Panc1 (cell line): ENCODE measurements around the gene SRXN1. TPM values are rescaled to one million over a fixed set of nuclear protein-coding genes. Genes with fewer than 3 reads are reported as not detected.

Source experiments
- ATAC-seq: fragments of 200-7000 bp; cut with Tn5 transposase; 2 replicates; pipeline ENCODE4 v1.9.1; 2020; ENCODE audit warnings: mild to moderate bottlenecking, moderate library complexity
- BruUV-seq: library from RNA; stranded (reverse); fragments of 400-500 nt; replicated peaks from 2 replicates; lab custom pipeline; 2021; lab: Mats Ljungman, UMichigan
- CTCF ChIA-PET: fragments of 300-600 bp; sonication (Branson Sonifier 250); formaldehyde crosslinking; loops from one replicate; lab custom pipeline; 2022; ENCODE audit warnings: antibody characterized with exemption; lab: Charles Lee
- POLR2A ChIA-PET: fragments of 300-600 bp; sonication (Branson Sonifier 250); formaldehyde crosslinking; loops from one replicate; lab custom pipeline; 2022; ENCODE audit warnings: antibody characterized with exemption; lab: Charles Lee
- DNase-seq: peaks from one replicate; pipeline ENCODE4 v3.0.0-alpha.2; 2010; ENCODE audit warnings: low read depth, low spot score
- H3K27ac ChIP-seq: 2 replicates; pipeline ENCODE4 v1.5.1; 2011; ENCODE audit warnings: mild to moderate bottlenecking, low read length, inconsistent platforms
- H3K27me3 ChIP-seq: fragments of 200-500 bp; sonication (Bioruptor generic); 2 replicates; pipeline ENCODE4 v1.6.0; 2014; ENCODE audit warnings: low read length, inconsistent platforms; ENCODE audit not compliant: control insufficient read depth, insufficient read depth
- H3K36me3 ChIP-seq: fragments of 200-500 bp; sonication (Bioruptor generic); 2 replicates; pipeline ENCODE4 v1.5.1; 2014; ENCODE audit warnings: inconsistent platforms, mild to moderate bottlenecking, low read length, moderate library complexity; ENCODE audit not compliant: control insufficient read depth, insufficient read depth
- H3K4me1 ChIP-seq: 2 replicates; pipeline ENCODE4 v1.5.1; 2011; ENCODE audit warnings: inconsistent platforms, mild to moderate bottlenecking, low read length, moderate library complexity; ENCODE audit not compliant: control insufficient read depth, insufficient read depth
- H3K4me3 ChIP-seq, 2 experiments: 2 replicates each; pipeline ENCODE4 v1.5.1; 2011 to 2012; ENCODE audit warnings: low read depth in 2 of 2, low read length in 2 of 2, mild to moderate bottlenecking in 2 of 2, inconsistent platforms in 1 of 2, moderate library complexity in 1 of 2
- H3K9me3 ChIP-seq: fragments of 200-500 bp; sonication (Bioruptor generic); 2 replicates; pipeline ENCODE4 v1.5.1; 2014; ENCODE audit warnings: low read depth, mild to moderate bottlenecking, inconsistent platforms, low read length, moderate library complexity; ENCODE audit not compliant: control insufficient read depth, insufficient read depth
- POLR2AphosphoS5 ChIP-seq: IDR thresholded peaks from 2 replicates; pipeline ENCODE4 v1.6.1; 2012; ENCODE audit warnings: mild to moderate bottlenecking, low read depth, low read length, moderate library complexity
- SIN3A ChIP-seq: IDR thresholded peaks from 2 replicates; pipeline ENCODE4 v1.6.1; 2012; ENCODE audit warnings: low read depth, mild to moderate bottlenecking, low read length, moderate library complexity, borderline replicate concordance; ENCODE audit not compliant: insufficient read depth
- TCF7L2 ChIP-seq: IDR thresholded peaks from 2 replicates; pipeline ENCODE4 v1.6.1; 2011; ENCODE audit warnings: mild to moderate bottlenecking, low read depth, low read length, inconsistent platforms
- in situ Hi-C: cut with HindIII; loops from 2 replicates; pipeline ENCODE4 v1.10.0; 2016; ENCODE audit warnings: low sequenced_read_pairs, low pct_unique_long_range_greater_than_20kb
- intact Hi-C: fragments of 100-400 bp; cut with micrococcal nuclease; formaldehyde crosslinking; loops from one replicate; pipeline ENCODE4 v1.10.0; 2022; ENCODE audit not compliant: unreplicated experiment
- total RNA-seq: library from RNA; stranded (reverse); gene quantifications from one replicate; pipeline ENCODE4 v1.2.1, GENCODE V29; 2021; ENCODE audit not compliant: unreplicated experiment
- TF ChIP-seq, protein P1 (sequence below): fragments of 450-650 bp; IDR thresholded peaks from 2 replicates; pipeline ENCODE4 v1.5.1; 2017; ENCODE audit warnings: mild to moderate bottlenecking
- TF ChIP-seq, protein P2 (sequence below), 2 experiments: IDR thresholded peaks; 2 replicates each; pipeline ENCODE4 v1.6.1; 2011 to 2012; ENCODE audit warnings: low read depth in 2 of 2, control low read depth in 1 of 2, low read length in 1 of 2, mild to moderate bottlenecking in 1 of 2, moderate library complexity in 1 of 2; ENCODE audit not compliant: insufficient read depth in 1 of 2

Gene SRXN1
- total RNA-seq, 1 experiment from 2014 or later = 34.5 TPM

DNA sequence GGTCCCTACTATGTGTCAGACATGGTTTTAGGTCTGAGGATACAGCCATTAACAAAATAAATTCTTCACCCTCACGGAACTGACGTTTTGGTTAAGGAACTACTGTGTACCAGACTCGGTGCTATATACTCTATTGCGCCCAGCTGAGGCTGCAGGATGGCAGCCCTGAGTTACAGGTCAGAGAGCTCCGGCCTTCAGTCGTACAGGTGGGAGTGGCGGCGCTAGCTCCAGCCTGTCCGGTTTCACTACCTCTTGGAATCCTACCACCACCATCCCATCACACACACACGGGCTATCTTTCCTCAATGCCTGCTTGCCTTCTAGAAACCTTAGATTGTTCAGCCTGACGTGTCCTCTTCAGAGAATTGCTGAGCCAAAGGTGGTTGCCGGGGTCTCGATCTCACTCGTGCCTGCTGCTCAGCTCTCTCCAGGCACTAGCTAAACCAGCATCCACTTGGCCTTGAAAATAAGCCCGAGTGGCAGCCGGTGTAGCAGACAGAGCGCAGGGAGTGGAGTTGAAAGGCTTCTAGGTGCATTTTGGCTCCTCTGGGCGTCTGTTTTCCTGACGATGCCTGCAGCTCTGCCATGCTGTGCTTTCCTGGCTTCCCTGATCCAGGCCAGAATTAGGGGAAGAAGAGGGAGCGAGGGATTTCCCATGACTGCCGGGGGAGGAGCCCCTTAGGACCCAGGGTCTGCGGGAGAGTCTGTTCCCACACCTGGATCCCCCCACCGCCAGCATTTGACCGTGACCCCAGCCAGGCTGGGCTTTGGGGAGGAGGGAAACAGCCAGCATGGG lies 41.8 kb downstream of the SRXN1 start:
- BruUV-seq = no TSS peak
- ChIA-PET POLR2A (interaction anchor here (0.5 to 0.6 kb wide), 2 partner anchors 12 to 38 kb away, joined by 7 read pairs; no protein-coding TSS in a partner anchor), CTCF (no interaction called here)
- intact Hi-C loops (no loop called here), in situ Hi-C loops (no loop called here)
- H3K9me3 ChIP-seq = no peaks in the 10 kb centered on the region
- ATAC-seq = no peak
- H3K27me3 ChIP-seq = no peaks in the 10 kb centered on the region
- H3K4me3 ChIP-seq = no peak overlapping the region
- no peak for DNase-seq
- no peaks in the 10 kb centered on the region for H3K36me3 ChIP-seq
- H3K27ac ChIP-seq = no peak overlapping the region
- TF ChIP-seq POLR2AphosphoS5 = no peak
- TF ChIP-seq, protein P1, sequence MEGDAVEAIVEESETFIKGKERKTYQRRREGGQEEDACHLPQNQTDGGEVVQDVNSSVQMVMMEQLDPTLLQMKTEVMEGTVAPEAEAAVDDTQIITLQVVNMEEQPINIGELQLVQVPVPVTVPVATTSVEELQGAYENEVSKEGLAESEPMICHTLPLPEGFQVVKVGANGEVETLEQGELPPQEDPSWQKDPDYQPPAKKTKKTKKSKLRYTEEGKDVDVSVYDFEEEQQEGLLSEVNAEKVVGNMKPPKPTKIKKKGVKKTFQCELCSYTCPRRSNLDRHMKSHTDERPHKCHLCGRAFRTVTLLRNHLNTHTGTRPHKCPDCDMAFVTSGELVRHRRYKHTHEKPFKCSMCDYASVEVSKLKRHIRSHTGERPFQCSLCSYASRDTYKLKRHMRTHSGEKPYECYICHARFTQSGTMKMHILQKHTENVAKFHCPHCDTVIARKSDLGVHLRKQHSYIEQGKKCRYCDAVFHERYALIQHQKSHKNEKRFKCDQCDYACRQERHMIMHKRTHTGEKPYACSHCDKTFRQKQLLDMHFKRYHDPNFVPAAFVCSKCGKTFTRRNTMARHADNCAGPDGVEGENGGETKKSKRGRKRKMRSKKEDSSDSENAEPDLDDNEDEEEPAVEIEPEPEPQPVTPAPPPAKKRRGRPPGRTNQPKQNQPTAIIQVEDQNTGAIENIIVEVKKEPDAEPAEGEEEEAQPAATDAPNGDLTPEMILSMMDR = no peak
- H3K4me1 ChIP-seq = no peaks in the 10 kb centered on the region

DNA sequence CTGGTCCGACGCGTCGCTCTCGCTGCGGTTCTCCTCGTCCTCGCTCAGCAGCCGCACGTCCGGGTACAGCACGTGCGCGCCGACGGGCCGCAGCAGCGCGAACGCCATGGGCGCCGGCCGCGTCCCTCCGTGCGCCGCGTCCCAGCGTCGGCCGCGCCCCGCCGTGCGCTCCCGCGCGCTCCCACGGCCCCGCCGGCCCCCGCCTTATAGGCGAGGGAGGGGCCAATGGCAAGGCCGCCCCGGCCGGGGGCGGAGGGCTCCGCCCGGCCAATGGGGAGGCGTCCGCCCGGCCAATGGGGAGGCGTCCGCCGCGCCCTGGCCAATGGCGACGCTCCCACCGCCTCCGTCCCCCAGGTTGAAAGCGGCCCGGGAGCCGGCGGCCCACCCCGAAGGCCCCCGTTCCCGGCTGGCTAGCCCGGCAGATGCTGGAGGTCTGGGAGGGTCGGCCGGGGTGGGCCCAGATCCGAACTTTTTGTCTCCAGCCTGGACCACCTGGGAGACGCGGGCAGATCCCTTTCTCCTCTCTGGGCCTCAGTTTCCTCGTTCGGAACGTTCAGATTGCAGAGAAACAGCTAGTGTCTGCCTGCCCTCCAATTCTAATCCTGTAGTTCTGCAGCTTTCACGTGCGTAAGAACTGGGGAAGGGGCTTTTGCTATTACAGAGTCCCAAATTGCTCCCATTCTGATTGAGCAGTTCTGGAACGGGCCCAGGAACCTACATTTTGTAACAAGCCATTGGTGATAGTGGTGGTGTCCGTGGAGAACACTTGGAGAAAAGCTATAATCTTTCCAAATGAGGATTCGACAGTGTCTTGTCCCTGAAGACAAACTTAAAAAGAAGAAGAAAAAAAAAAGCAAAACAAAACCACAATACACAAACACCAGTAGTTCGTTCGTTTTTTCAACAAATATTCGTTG lies 42.6 kb downstream of the SRXN1 start, which contains the start of gene TCF15:
TCF15 (minus strand) TSS at position 180 of the 917 bp plus-strand sequence; CDS start at position 108, 72 bp downstream.
- intact Hi-C loops (no loop called here), in situ Hi-C loops (no loop called here)
- Histone ChIP-seq H3K36me3 (no peaks in the 10 kb centered on the region), H3K4me1 (no peaks in the 10 kb centered on the region), H3K4me3 (no peak within 1 kb of the TSS), H3K27me3 (no peaks in the 10 kb centered on the region), H3K9me3 (no peaks in the 10 kb centered on the region), H3K27ac (no peak within 1 kb of the TSS)
- TF ChIP-seq POLR2AphosphoS5 = no peak
- TF ChIP-seq, protein P1 = no peak
- TF ChIP-seq TCF7L2 = no peak
- TF ChIP-seq, protein P2, sequence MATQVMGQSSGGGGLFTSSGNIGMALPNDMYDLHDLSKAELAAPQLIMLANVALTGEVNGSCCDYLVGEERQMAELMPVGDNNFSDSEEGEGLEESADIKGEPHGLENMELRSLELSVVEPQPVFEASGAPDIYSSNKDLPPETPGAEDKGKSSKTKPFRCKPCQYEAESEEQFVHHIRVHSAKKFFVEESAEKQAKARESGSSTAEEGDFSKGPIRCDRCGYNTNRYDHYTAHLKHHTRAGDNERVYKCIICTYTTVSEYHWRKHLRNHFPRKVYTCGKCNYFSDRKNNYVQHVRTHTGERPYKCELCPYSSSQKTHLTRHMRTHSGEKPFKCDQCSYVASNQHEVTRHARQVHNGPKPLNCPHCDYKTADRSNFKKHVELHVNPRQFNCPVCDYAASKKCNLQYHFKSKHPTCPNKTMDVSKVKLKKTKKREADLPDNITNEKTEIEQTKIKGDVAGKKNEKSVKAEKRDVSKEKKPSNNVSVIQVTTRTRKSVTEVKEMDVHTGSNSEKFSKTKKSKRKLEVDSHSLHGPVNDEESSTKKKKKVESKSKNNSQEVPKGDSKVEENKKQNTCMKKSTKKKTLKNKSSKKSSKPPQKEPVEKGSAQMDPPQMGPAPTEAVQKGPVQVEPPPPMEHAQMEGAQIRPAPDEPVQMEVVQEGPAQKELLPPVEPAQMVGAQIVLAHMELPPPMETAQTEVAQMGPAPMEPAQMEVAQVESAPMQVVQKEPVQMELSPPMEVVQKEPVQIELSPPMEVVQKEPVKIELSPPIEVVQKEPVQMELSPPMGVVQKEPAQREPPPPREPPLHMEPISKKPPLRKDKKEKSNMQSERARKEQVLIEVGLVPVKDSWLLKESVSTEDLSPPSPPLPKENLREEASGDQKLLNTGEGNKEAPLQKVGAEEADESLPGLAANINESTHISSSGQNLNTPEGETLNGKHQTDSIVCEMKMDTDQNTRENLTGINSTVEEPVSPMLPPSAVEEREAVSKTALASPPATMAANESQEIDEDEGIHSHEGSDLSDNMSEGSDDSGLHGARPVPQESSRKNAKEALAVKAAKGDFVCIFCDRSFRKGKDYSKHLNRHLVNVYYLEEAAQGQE (IDR thresholded peaks at IDR 0.05; ENCODE audit: insufficient read depth in 1 of 2, low read depth in 2 of 2, low read length in 1 of 2) = no peak
- TF ChIP-seq SIN3A = no peak
- POLR2A ChIA-PET = interaction anchor here (0.6 kb wide), 1 partner anchor 13 kb away, joined by 7 read pairs; no protein-coding TSS in a partner anchor
- ATAC-seq (no peak), DNase-seq (no peak)
- no TSS peak for BruUV-seq
- CTCF ChIA-PET = no interaction called here
